ENCODE data around the gene CHTF8. TPM values are rescaled to one million over a fixed set of nuclear protein-coding genes. Genes with fewer than 3 reads are reported as not detected.

Gene CHTF8
- total RNA-seq, 1 experiment from 2014 or later = 161 TPM

DNA sequence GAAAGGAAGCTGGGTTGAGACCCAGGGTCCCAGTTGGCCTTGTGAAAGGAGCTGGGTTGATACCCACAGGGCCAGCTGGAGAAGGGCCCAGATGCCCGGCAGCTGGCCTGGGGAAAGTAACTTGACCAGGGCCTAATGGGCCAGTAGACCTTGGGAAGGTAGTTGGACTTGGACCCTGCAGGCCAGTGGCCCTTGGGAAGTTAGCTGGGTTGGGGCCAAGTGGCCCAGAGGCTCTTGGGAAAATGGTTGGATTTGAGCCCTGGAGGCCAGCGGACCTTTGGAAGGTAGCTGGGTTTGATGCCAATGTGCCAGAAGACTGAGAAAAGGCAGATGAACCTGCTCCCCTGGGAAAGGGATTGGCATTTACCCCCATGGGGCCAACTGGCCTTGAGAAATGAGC, 13.4 kb downstream of the CHTF8 start:
- intact Hi-C loops (cut with micrococcal nuclease; ENCODE audit: unreplicated experiment) = no loop called here
- Histone ChIP-seq H3K4me2 (no peak overlapping the region), H4K20me1 (ENCODE audit: insufficient read depth) (0 out of 2 replicates have a peak, but pooled peaks cover 5% of the 10 kb centered on the region), H3K27ac (no peak overlapping the region), H3F3A (ENCODE audit: insufficient read depth, low read depth) (peaks cover 34% of the 10 kb centered on the region; the same call in 1 of the 2 replicates), H3K27me3 (ENCODE audit: insufficient read depth, low read depth) (no peaks in the 10 kb centered on the region), H3K79me2 (ENCODE audit: low read depth) (peaks cover 10% of the 10 kb centered on the region; the same call in 1 of the 2 replicates), H3K9me3 (ENCODE audit: insufficient read depth, low read depth) (no peaks in the 10 kb centered on the region), H3K9me2 (ENCODE audit: insufficient read depth) (no peaks in the 10 kb centered on the region), H2AFZ (no peak overlapping the region), H3K36me3 (ENCODE audit: low read depth) (peaks cover 3% of the 10 kb centered on the region; the same call in 1 of the 2 replicates), H3K4me3 (no peak overlapping the region), H3K4me1 (replicated peaks; ENCODE audit: insufficient read depth) (no peaks in the 10 kb centered on the region)
- no peak for TF ChIP-seq EZH2 (IDR thresholded peaks at IDR 0.05; ENCODE audit: low read depth)
- TF ChIP-seq, protein P1, sequence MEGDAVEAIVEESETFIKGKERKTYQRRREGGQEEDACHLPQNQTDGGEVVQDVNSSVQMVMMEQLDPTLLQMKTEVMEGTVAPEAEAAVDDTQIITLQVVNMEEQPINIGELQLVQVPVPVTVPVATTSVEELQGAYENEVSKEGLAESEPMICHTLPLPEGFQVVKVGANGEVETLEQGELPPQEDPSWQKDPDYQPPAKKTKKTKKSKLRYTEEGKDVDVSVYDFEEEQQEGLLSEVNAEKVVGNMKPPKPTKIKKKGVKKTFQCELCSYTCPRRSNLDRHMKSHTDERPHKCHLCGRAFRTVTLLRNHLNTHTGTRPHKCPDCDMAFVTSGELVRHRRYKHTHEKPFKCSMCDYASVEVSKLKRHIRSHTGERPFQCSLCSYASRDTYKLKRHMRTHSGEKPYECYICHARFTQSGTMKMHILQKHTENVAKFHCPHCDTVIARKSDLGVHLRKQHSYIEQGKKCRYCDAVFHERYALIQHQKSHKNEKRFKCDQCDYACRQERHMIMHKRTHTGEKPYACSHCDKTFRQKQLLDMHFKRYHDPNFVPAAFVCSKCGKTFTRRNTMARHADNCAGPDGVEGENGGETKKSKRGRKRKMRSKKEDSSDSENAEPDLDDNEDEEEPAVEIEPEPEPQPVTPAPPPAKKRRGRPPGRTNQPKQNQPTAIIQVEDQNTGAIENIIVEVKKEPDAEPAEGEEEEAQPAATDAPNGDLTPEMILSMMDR (conservative IDR thresholded peaks at IDR 0.05) = no peak
- no peak for DNase-seq
- ChIA-PET CTCF (no interaction called here), POLR2A (ENCODE audit: unreplicated experiment) (no interaction called here)
- BruUV-seq (replicated peaks) = no TSS peak

DNA sequence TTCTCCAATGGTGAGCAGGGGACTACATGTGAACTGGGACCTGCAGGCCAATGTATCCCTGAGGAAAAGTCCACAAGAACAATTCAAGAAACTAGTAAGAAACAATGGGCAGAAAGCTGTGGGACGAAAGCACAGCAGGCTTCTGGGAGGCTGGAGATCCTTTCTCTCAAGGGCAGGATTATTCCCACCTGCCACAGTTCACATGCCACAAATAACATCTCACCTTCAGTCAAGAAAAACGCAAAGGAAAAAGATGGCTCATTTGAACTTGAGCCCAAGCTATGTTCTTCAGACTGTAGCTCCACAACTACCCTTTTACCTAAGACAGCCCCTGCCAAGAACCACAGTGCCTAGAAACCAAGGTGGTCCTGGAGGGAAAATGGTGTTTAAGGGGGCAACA, 13.9 kb downstream of the CHTF8 start:
- Histone ChIP-seq H2AFZ (no peak overlapping the region), H3K9me2 (ENCODE audit: insufficient read depth) (no peaks in the 10 kb centered on the region), H4K20me1 (ENCODE audit: insufficient read depth) (0 out of 2 replicates have a peak, but pooled peaks cover under 1% of the 10 kb centered on the region), H3K27ac (no peak overlapping the region), H3K4me1 (replicated peaks; ENCODE audit: insufficient read depth) (no peaks in the 10 kb centered on the region), H3K9me3 (ENCODE audit: insufficient read depth, low read depth) (no peaks in the 10 kb centered on the region), H3K79me2 (ENCODE audit: low read depth) (peaks cover 8% of the 10 kb centered on the region; the same call in 1 of the 2 replicates), H3K36me3 (ENCODE audit: low read depth) (peaks cover 3% of the 10 kb centered on the region; the same call in 1 of the 2 replicates), H3K27me3 (ENCODE audit: insufficient read depth, low read depth) (no peaks in the 10 kb centered on the region), H3K4me3 (no peak overlapping the region), H3F3A (ENCODE audit: insufficient read depth, low read depth) (peaks cover 30% of the 10 kb centered on the region; the same call in 1 of the 2 replicates), H3K4me2 (no peak overlapping the region)
- BruUV-seq (replicated peaks) = TSS peak; percentile 22
- POLR2A ChIA-PET (ENCODE audit: unreplicated experiment) = interaction anchor here (0.8 kb wide), 1 partner anchor 227 kb away, joined by 15 read pairs; no protein-coding TSS in a partner anchor
- TF ChIP-seq, protein P1 (conservative IDR thresholded peaks at IDR 0.05) = no peak
- TF ChIP-seq EZH2 (IDR thresholded peaks at IDR 0.05; ENCODE audit: low read depth) = no peak
- CTCF ChIA-PET = no interaction called here
- intact Hi-C loops (cut with micrococcal nuclease; ENCODE audit: unreplicated experiment) = no loop called here
- DNase-seq = no peak

DNA sequence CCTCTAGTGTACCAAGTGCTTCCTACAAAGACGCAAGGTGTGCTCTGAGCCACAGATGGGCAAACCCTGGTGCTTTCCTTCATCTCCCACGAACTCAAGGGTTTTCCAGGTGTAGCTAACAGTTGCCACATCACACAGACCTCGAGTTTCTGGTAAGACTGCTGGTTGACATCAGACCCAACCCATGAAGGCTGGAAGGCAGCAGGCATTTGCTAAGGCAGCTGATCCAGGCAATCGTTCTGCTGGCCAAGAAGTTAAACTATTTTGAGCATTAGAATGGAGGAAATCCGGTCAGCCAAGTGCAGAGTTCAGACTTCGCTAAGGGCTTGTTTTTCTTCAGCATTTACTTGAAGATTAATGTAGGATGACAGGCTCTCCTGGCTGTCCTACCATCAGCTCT, 15.5 kb downstream of the CHTF8 start:
- no peak overlapping the region for H2AFZ ChIP-seq
- H3K4me3 ChIP-seq = no peak overlapping the region
- no peak for DNase-seq
- no peak overlapping the region for H3K27ac ChIP-seq
- H3K9me2 ChIP-seq (ENCODE audit: insufficient read depth) = no peaks in the 10 kb centered on the region
- H3F3A ChIP-seq (ENCODE audit: insufficient read depth, low read depth) = peaks cover 33% of the 10 kb centered on the region; the same call in 1 of the 2 replicates
- no peaks in the 10 kb centered on the region for H3K27me3 ChIP-seq (ENCODE audit: insufficient read depth, low read depth)
- H4K20me1 ChIP-seq (ENCODE audit: insufficient read depth) = no peaks in the 10 kb centered on the region
- CTCF ChIA-PET = no interaction called here
- H3K79me2 ChIP-seq (ENCODE audit: low read depth) = no peaks in the 10 kb centered on the region
- no peaks in the 10 kb centered on the region for H3K4me1 ChIP-seq (replicated peaks; ENCODE audit: insufficient read depth)
- POLR2A ChIA-PET (ENCODE audit: unreplicated experiment) = no interaction called here
- TF ChIP-seq EZH2 (IDR thresholded peaks at IDR 0.05; ENCODE audit: low read depth) = no peak
- TF ChIP-seq, protein P1 (conservative IDR thresholded peaks at IDR 0.05) = no peak
- no TSS peak for BruUV-seq (replicated peaks)
- peaks cover under 1% of the 10 kb centered on the region; the same call in 1 of the 2 replicates for H3K36me3 ChIP-seq (ENCODE audit: low read depth)
- no peaks in the 10 kb centered on the region for H3K9me3 ChIP-seq (ENCODE audit: insufficient read depth, low read depth)
- no peak overlapping the region for H3K4me2 ChIP-seq
- intact Hi-C loops (cut with micrococcal nuclease; ENCODE audit: unreplicated experiment) = no loop called here

All from PC-9 (cell line).